Activated CD4-positive, alpha-beta T cell treated with anti-CD3 and anti-CD28 coated beads, Interleukin-2, amount 50 U/mL, for 48 hours (primary cell): ENCODE data around the gene NOXRED1.
"Not testable (repeated sequence)": the region's sequence is repeated elsewhere in the genome, so short reads cannot be mapped to it uniquely, and the experiment has no call there.

Source experiments
- DNase-seq, 2 experiments: peaks; one replicate each; pipeline ENCODE4 v3.0.0-alpha.2; 2020

NOXRED1 gene

DNA sequence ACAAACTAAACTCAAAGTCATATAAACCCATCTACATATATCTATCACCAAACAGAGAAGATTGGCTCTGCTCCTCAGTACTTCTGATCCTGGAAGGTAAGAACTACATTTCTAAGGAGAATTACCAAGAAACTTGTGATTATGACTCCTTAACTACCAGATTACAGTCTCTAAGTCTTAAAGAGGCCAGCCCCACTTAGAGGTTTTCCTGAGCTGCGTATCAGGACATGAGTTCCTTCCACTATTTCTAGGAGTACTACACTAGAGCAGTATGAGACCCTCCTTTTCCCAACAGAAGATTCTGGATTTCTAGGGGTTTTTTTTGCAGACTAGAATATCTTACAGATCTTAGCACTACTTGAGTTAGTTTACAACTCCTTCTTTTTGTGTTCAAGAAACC, at the start of gene NOXRED1:
TSS of gene NOXRED1 (minus strand) at position 101 of the 400 bp plus-strand sequence. CDS start 634 bp downstream, outside the sequence.
- no peak for DNase-seq

DNA sequence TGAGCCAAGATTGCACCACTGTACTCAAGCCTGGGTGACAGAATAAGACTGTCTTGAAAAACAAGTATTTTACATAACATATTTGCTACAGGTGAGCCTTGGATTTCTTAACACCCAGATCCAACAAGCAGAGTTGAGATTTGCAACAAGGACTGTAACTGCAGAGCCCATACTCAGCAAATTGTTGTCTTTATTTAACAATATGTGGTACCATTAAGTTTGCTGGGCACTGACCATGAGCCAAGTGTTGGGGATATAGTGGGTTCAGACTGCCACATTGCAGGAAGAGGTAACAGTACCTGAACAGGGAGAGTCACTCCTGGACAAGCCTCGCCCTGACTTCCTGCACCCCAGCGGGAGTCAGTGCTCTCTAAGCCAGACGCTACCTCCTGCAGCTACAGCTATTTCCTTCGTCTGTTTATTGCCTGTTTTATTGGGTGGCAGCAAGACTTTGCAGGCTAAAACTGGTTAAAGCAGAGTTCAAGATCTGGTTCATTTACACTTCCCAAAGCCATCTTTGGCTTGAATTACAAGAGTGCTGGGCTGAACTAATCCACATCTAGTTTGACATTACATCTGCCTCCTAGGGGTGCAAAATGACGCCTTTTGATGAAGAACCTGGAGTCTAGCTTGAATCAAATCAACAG, 47.0 kb upstream of the NOXRED1 start:
- no peak for DNase-seq

DNA sequence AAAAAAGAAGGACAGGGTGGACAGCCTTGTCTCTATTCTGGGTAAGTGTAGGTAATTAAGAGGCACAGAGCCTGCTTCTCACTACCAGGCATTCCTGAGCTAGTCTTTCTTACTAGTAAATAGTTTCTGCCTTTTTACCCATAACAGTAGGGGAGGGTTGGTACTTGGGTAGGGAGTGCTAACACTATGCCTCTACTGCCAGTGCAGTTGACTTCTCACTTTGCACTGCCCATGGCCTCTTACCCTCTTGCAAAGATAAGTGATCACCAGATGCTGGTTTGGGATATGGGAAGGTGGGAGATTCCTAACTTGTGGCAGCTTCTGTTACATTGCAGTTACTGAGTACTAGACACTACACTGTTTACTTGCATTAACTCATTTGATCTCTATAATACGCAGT, 46.2 kb upstream of the NOXRED1 start:
- no peak for DNase-seq

GRCh38 chr14:77469067-77469505, 45.8 kb upstream of the NOXRED1 start:
- DNase-seq: no peak

DNA sequence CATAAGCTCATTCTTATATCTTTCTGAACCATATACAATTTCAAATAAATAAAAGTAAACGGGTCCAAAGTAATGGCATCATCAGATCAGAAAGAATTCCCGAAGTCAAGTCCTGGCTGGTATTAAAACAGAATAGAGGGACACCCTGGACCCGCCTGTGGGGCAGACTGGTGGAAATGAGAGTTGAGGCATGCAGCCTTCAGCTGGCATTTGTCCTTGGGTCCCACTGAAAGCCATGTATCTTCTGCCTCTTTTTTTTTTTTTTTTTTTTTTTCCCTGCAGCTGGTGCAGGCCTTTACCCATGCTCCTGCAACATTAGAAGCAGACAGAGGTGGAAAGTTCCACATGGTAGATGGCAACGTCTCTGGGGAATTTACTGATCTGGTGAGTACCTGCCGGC, 44.5 kb upstream of the NOXRED1 start:
- DNase-seq: no peak

DNA sequence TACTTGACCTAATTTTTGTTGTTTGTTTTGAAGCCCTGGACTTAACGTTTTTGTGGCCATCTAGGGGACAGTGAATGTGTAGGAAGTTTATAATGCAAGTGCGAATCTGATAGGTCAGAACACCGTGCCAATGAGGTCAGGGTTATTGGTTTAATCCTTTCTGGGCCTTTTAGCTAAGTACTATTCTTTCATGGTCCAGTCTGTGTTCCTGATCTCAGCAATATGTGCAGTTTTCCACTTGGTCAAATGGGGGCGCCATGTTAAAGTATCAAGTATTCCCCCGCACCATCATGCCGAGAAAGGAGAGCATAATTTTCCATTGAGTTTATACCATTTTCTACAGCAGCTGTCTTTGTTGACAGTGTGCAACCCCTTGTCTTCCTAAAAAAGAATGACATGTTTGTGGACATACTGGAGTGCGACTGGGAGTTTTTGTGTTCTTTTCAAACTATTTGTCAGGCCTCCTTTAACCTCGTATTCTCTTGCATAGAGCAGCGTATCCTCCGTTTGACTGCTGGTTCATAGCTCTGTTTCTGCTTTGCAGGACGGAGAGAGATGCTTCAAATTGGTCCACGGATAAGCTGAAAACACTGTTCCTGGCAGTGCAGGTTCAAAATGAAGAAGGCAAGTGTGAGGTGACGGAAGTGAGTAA, 35.9 kb upstream of the NOXRED1 start:
- peak; percentile 78 to 84 for DNase-seq

GRCh38 chr14:77458249-77458950, 35.1 kb upstream of the NOXRED1 start:
- DNase-seq: peak; percentile 43 to 47

- DNase-seq: peak; percentile 89 to 93
These were observed 34.4 kb upstream of the NOXRED1 start, which contains the start of the genes AHSA1 and VIPAS39 for GRCh38 chr14:77457522-77458248. Gene AHSA1 (plus strand): TSS chr14:77458093. CDS start chr14:77458190, 97 bp downstream. Gene VIPAS39 (minus strand): TSS chr14:77457601. CDS start chr14:77454102, 3,499 bp downstream.

DNA sequence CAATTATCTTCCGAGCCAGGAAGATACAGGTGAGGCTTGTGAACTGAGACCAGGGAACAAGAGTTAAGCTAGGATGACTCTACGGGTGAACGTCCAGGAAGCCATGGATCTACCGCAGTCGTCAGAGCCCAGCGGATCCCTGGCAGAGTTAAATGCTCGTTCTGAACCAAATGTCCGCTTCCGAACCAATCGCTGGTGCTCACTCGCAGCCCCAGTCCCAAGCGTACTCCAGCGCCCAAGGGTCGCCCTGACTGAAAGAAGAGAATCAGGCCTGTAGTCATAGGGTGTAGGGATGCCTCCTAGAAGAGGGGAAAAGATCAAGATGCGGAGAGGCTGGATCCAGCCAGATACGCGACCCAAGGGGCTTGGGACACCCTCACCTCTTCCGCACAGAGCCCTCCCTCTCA, 33.8 kb upstream of the NOXRED1 start:
- no peak for DNase-seq

DNA sequence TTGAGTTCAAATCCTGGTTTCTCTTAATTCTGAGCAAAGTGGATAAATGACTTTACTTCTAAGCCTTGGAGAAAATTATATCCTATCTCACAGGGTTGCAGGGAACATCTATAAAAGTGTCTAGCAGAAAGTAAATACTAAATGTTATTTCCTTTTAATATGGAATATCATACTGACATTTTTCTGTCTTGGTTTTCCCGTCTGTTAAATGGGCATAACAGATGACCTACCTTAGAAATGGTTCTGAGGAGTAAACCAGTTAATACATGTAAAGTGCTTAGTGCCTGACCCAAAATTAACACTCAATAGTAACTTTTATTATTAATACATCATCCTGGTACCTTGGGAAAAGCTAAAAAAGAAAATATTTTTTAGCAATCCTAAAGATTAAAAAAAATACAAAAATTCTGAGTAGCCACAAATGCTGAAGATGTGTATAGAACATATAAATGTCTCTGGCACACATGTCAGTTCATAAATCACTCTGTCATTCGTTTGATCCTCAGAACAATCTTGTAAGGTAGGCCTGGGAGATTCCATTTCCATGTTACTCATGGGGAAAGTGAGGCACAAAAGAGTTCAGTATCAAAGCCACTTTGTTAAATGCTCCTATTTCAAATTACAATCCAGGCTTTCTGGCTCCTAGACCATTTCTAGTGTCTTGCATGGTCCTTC, 32.8 kb upstream of the NOXRED1 start:
- DNase-seq: no peak

GRCh38 chr14:77442196-77442595, 18.9 kb upstream of the NOXRED1 start:
- DNase-seq: no peak

- DNase-seq: no peak
These were observed 16.5 kb upstream of the NOXRED1 start for GRCh38 chr14:77439861-77440260.

GRCh38 chr14:77438596-77438995, 15.3 kb upstream of the NOXRED1 start:
- DNase-seq: no peak

DNA sequence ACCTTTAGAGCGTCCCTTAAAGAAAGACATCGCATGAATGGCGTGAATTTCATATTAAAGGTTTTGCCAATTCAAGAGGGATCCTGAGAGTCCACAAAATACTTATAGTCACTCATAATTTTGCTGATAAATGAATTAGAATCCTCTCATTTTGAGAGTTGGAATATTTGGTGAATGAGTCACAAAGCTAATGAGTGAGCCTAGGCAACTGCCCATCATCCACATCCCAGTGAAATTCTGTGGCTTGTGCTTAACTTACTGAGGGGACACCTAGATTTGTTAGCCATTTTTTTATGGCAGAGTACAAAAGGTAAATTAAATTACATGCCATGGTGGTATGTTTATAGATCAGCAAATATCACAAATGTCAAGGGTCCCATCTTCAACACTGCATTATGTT, 12.7 kb upstream of the NOXRED1 start:
- no peak for DNase-seq

DNA sequence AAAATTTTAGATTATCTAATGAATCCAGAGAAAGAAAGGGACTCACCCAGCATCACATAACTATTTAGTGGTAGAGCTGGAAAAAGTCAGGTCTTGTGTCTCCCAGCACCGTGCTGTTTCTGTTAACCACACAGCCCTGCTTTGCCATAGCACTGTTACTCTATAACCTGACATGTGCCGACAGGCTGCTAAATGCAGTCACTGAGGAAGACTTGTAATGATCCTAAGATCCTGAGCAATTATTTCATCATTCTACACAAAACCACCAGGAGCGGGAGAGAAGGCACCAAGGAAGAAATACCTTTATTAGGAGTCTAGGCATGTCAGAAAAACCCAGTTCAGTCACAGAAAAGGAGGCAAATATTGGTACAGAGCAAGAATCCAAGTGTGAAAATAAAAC, 3.1 kb upstream of the NOXRED1 start:
- DNase-seq: no peak

GRCh38 chr14:77424862-77425261, 1.5 kb upstream of the NOXRED1 start:
- no peak for DNase-seq

DNA sequence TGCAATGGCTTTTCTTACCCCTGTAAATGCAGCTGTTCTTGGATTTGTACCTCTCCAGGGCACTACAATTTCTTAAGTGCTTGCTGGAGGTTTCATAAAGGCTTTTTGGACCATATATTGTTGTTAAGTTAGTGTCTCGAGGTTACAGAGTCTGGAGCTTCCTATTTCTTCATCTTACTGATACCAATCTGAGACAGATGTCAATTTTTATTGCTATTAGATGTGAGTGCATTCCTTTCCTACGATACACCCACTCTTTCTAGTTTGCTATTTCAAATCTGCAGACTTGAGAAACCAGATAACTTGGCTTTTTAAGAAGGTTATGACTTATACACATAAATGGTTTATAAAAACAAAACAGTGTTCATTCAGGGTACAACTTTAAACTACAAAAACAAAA, 2.1 kb downstream of the NOXRED1 start:
- DNase-seq: no peak

DNA sequence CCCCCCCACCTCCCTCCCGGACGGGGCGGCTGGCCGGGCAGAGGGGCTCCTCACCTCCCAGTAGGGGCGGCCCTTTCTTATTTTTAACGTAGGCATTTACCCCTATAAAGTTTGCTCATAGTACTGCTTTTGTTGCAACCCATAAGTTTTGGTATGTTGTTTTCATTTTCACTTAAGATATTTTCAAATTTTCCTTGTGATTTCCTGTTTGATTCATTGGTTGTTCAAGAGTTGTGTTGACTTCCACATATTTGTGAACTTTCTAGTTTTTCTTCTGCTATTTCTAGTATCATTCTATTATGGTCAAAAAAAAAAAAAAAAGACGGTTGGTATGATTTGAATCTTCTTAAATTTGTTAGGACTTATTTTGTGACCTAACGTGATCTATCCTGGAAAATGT, 6.5 kb downstream of the NOXRED1 start:
- no peak for DNase-seq

- DNase-seq: not testable (repeated sequence)
These were observed 7.2 kb downstream of the NOXRED1 start for GRCh38 chr14:77416098-77416497.

DNA sequence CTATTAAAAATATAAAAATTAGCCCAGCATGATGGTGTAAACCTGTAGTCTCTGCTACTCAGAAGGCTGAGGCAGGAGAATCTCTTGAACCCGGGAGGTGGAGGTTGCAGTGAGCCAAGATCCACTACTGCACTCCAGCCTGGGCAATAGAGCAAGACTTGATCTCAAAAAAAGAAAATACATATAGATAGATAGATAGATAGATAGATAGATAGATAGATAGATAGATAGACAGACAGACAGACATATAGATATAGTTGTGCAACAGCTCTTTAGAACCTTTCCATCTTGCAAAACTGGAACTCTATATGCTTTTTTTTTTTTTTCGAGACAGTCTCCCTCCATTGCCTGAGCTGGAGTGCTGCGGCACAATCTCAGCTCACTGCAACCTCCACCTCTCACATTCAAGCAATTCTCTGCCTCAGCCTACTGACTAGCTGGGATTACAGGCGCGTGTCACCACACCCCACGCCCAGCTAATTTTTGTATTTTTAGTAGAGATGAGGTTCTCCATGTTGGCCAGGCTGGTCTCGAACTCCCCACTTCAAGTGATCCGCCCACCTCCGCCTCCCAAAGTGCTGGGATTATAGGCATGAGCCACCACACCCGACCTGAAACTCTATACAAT, 7.8 kb downstream of the NOXRED1 start:
- DNase-seq: not testable (repeated sequence)

GRCh38 chr14:77409131-77409533, 14.2 kb downstream of the NOXRED1 start:
- no peak for DNase-seq

DNA sequence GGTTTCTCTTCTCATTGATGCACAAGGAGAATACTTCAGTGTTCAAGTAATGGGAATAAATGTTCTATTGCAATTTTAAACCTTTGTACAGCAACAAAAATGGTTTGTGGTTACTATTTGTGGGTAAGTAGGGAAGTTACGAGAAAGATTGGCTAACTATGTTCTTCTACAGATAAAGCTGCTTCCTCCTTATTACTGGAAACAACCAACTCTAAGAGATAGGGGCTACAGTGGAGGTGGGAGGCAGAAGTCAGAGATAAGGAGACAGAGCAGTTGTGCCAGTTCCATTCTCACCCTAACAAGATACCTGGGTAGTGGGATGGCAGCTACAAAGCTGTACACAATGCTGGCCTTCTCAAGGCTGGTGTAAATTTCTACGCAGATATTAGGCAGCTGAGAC, 16.2 kb downstream of the NOXRED1 start:
- DNase-seq: no peak
